GM12865 (cell line): ENCODE data around the gene PRIM1.
A peak's percentile ranks its signal among the peaks of the same experiment; 100 is the strongest.
"Not testable (repeated sequence)": the region's sequence is repeated elsewhere in the genome, so short reads cannot be mapped to it uniquely, and the experiment has no call there.

ENCODE experiments used
- DNase-seq: peaks from one replicate; pipeline ENCODE4 v3.0.0; 2010; ENCODE audit warnings: low read depth
- H3K4me3 ChIP-seq: 2 replicates; pipeline ENCODE4 v1.5.1; 2011; ENCODE audit warnings: mild to moderate bottlenecking, low read depth, low read length, control low read depth
- TF ChIP-seq, protein P1 (sequence below): IDR thresholded peaks from 2 replicates; pipeline ENCODE4 v1.5.1; 2011; ENCODE audit warnings: low read length, control low read depth, low read depth, inconsistent platforms; ENCODE audit not compliant: insufficient read depth; ENCODE audit errors: missing control alignments

The PRIM1 gene

DNA sequence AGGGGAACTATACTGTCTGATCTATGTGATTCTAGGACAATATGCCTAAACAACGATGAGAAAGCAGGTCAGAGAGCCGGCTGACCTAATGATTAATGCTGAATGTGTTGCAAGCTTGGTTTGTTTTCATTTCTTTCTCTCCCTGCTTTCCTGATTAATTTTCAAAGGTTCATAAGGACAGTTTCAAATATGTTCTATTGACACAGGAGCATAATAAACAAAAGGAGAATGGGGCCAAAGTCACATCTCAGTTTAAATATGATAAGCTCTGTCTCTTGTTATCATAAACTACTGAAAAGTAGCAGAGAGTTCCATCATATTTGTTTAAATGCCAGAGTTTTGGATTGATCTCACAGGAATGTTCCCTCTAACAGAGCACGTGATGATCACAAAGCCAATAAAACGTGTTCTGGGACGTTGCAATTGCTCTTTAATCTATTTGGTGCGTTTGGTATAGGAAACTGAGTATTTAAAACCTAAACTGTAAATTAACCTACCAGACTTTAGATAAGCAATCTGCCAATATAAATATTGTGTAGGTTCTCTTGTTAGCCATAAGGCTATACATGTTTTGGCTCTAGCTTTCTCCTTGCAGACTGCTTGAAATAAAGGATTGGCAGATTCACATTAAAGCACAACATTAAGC is 7.3 kb upstream of the PRIM1 start:
- TF ChIP-seq, protein P1, sequence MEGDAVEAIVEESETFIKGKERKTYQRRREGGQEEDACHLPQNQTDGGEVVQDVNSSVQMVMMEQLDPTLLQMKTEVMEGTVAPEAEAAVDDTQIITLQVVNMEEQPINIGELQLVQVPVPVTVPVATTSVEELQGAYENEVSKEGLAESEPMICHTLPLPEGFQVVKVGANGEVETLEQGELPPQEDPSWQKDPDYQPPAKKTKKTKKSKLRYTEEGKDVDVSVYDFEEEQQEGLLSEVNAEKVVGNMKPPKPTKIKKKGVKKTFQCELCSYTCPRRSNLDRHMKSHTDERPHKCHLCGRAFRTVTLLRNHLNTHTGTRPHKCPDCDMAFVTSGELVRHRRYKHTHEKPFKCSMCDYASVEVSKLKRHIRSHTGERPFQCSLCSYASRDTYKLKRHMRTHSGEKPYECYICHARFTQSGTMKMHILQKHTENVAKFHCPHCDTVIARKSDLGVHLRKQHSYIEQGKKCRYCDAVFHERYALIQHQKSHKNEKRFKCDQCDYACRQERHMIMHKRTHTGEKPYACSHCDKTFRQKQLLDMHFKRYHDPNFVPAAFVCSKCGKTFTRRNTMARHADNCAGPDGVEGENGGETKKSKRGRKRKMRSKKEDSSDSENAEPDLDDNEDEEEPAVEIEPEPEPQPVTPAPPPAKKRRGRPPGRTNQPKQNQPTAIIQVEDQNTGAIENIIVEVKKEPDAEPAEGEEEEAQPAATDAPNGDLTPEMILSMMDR = no peak
- DNase-seq = no peak
- no peak overlapping the region for H3K4me3 ChIP-seq

DNA sequence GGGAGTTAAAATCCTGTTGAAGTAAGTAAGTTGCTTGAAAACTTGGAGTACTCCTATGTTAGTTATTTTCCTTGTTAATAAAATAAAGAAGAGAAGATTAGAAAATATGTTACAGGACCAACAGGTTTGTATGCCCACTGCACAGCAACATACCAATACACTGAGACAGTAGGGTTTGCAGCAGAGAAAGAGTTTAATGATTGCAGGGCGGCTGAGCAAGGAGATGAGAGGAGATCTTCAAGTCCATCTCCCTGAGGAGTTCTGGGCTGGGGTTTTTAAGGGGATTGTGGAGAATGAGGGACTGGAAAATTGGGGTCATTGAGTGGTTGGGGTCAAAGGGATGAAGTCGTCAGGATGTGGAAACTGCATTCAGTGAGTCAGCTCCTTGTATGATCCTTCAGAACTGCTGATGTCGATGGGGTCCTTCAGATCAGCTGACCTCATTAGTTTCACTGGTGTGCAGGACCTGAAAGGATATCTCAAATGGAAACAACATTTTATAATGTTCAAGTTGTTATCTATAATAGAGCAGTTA is 6.7 kb upstream of the PRIM1 start:
- DNase-seq = no peak

DNA sequence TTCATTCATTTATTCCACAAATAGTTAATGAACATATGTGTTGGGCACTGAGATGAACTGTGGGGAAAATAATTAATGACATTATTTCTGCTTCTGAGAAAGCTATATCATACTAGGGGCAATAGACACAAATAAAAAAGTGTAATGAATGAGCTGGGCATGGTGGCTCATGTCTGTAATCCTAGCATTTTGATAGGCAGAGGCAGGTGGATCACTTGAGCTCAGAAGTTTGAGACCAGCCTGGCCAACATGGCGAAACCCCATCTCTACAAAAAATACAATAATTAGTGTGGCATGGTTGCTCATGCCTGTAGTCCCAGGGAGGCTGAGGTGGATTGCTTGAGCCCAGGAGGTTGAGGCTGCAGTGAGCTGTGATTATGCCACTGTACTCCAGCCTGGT is 5.8 kb upstream of the PRIM1 start:
- DNase-seq, H3K4me3 ChIP-seq: not testable (repeated sequence)

More for the DNA sequence above, 6.7 kb upstream of the PRIM1 start:
- TF ChIP-seq, protein P1 = no peak
- no peak overlapping the region for H3K4me3 ChIP-seq

DNA sequence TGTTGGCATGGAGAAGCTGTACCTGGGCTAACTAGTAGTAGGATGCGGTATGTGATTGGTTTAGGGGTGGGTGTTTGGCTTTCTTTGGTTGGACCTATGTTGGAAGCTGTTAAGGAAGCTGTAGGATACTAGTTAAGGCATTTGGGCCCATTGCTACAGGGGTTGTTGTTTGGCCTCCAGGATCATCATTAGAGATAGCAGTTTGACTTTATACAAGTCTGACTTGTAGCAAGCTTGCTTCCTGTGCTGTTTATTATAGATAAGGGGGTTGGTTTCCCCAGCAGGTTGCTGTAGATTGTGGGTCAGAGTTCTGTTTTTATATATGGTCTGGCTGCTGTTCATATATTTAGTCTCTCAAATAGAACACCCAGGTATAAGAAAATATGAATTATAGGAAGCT is 1.4 kb upstream of the PRIM1 start:
- H3K4me3 ChIP-seq = no peak overlapping the region
- TF ChIP-seq, protein P1 = no peak
- no peak for DNase-seq

DNA sequence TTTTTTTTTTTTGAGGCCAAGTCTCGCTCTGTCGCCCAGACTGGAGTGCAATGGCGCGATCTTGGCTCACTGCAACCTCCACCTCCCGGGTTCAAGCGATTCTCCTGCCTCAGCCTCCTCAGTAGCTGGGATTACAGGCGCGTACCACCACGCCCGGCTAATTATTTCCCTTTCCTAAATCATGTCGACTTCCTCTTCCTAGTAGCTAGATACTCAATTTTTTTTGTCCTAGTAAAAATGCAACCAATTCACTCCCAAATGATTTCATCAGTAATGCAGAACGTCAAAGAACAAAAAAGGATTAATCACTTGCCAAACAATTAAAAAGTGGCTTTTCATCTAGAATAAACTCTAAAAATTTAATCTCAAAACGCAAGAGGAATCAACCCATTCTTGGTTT is 1.5 kb downstream of the PRIM1 start:
- not testable (repeated sequence) for DNase-seq
- H3K4me3 ChIP-seq = peak overlapping the region; percentile 88

DNA sequence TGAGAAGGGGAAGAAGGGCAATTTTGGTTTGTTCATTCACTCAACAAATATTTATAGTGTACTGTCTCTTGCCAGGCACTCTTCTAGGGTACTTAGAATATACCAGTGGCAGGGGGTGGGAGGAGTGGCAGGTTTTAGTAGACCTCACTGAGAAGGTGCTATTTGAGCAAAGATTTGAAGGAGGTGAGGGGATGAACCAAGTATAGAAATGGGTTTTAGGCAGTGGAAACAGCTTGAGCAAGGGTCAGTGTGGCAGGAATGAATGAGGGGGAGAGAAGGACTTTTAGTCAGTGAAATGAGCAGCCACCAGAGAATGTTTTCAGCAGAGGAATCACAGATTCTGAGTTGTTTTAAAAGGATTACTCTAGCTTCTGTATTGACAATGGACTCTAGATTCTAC is 2.3 kb downstream of the PRIM1 start:
- TF ChIP-seq, protein P1 = no peak
- DNase-seq = no peak
- no peak overlapping the region for H3K4me3 ChIP-seq

DNA sequence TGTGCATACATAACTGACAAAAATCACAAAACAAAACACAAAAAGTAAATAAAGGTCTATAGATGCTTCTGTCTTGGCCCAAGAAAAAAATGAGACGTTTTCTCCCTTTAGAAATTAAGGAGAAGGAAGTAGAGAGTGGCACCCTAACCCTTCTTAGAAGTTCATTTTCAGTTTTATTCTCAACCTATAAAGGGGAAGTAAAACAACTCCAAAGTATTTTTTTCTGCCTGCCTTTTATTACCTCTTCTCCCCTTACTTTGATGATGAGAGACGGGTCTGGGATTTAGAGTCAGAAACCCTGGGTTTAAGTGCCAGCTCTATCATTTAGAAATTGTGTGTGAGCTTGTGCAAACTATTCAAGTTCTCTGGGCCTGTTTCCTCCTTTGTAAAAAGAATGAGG is 2.8 kb downstream of the PRIM1 start:
- DNase-seq = no peak
- no peak overlapping the region for H3K4me3 ChIP-seq
- TF ChIP-seq, protein P1 = no peak

DNA sequence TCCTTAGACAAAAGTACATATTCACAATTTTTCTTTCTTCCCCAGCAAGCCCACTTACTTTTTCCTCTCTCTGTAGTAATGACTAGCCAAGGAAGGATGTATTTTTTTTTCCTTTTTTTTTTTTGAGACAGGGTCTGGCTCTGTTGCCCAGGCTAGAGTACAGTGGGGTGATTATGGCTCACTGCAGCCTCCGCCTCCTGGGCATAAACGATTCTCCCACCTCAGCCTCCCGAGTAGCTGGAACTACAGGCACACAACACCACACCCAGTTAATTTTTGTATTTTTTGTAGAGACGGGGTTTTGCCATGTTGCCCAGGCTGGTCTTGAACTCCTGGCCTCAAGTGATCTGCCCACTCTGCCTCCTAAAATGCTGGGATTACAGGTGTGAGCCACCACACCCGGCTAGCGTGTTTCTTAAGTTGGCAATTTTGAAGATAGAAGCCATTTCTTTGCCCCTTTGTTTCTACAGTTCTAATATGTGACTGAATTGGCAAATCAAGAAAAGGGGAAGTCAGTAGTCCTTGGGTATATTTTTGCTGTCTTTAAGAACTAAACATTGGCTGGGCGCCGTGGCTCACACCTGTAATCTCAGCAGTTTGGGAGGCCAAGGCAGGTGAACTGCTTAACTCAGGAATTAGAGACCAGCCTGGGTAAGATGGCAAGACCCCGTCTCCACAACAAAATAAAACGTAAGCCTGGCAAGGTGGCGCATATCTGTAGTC is 23.8 kb downstream of the PRIM1 start:
- TF ChIP-seq, protein P1 = no peak
- no peak overlapping the region for H3K4me3 ChIP-seq
- no peak for DNase-seq

DNA sequence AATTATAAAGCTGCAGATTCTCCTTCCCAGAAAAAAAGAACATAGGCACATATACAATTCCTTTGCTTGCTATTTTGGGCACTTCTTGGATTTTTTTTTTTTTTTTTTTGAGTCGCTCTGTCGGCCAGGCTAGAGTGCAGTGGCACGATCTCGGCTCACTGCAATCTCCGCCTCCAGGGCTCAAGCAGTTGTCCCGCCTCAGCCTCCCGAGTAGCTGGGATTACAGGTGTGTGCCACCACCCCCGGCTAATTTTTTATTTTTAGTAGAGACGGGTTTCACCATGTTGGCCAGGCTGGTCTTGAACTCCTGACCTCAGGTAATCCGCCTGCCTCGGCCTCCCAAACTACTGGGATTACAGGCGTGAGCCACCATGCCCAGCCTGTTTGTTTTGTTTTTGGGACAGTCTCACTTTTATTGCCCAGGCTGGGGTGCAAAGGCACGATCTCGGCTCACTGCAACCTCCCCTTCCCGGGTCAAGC is 25.9 kb downstream of the PRIM1 start:
- H3K4me3 ChIP-seq = peak overlapping the region; percentile 73
- not testable (repeated sequence) for DNase-seq
